SIG-M5 (cell line): Measurements from ENCODE around the gene GDF9.
A peak's percentile ranks its signal among the peaks of the same experiment; 100 is the strongest.

Source experiments
- DNase-seq: peaks from one replicate; lab custom pipeline; 2025; lab: John Stamatoyannopoulos, UW

Gene GDF9, protein sequence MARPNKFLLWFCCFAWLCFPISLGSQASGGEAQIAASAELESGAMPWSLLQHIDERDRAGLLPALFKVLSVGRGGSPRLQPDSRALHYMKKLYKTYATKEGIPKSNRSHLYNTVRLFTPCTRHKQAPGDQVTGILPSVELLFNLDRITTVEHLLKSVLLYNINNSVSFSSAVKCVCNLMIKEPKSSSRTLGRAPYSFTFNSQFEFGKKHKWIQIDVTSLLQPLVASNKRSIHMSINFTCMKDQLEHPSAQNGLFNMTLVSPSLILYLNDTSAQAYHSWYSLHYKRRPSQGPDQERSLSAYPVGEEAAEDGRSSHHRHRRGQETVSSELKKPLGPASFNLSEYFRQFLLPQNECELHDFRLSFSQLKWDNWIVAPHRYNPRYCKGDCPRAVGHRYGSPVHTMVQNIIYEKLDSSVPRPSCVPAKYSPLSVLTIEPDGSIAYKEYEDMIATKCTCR

DNA sequence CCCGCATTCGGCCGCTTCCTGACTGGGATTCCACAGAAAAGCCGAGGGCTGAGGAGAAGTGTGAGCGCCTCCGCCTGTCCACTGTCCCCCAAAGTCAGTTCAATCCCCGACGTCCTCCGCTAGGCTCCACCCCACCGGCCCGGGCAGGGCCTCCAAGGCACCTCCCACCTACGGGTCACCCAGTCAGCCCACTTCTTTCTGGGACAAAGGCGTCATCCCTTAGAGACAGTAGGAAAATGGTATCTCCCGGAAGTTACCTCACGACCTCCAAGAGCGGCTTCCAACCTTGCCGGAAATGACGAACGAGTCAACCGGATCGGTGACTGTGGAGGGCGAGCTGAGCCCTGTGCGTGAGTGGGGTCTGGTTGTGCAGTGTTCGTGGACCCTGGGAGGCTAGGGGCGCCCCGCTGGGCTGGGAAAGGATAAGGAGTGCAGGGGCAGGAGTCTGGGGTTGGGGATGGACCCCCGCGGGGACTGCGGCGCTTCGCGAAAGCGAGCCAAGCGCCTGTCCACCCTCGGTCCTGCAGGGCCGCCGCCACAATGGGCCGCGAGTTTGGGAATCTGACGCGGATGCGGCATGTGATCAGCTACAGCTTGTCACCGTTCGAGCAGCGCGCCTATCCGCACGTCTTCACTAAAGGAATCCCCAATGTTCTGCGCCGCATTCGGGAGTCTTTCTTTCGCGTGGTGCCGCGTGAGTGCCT is at the start of gene GDF9, which contains the start of gene UQCRQ:
Gene GDF9 (minus strand): TSS at position 128 of the 704 bp plus-strand sequence. CDS start 1,936 bp downstream, outside the sequence.
Gene UQCRQ (plus strand): TSS at position 301 of the 704 bp plus-strand sequence. CDS start 240 bp downstream, at position 541.
- DNase-seq = peak; percentile 96

DNA sequence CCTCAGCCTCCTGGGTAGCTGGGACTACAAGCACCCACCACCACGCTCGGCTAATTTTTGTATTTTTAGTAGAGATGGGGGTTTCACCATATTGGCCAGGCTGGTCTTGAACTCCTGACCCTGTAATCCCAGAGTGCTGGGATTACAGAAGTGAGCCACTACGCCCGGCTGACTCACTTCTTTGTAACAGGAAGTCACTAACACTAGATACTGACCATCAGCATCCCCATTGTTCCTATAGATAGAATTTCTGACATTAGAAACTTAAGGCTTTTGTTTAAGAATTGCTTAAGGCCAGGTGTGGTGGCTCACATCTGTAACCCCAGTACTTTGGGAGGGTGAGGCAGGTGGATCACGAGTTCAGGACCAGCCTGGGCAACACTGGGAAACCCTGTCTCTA is 49.4 kb upstream of the GDF9 start:
- DNase-seq = no peak

DNA sequence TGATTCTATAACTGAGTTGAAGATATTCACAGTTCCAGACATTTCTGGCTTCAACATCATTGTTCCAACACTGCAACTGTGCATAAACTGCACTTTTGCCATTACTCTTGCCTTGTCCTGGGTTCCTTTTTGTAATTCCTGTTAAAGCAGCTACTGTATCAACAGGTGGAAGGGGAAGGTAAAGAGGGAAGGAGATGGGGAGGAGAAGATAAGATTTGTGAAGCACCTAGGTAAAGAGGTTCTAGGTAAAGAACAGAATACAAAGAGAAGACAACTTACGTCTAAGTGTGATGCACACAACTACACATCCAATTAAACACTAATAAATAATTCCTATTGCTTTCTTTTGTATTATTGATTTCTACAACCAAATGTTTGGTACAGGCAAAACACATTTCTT is 43.4 kb upstream of the GDF9 start:
- no peak for DNase-seq

DNA sequence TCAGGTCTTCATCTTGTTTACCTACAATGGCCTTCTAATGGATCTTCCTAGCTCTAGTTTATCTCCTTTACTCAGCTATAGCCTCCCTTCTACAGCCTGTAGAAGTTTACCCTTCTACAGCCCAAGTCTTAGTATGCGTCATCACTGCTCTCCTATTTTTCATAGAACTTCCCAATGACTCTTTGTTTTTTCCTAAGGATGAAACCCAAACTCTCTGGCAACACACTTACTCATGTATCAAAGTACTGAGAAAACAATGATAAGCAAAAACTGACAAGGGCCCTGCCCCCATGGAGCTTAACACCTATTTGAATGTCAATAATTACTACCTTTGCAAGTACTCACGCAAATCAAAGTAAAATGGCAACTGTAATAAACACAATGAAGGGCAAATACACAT is 40.9 kb upstream of the GDF9 start:
- no peak for DNase-seq

DNA sequence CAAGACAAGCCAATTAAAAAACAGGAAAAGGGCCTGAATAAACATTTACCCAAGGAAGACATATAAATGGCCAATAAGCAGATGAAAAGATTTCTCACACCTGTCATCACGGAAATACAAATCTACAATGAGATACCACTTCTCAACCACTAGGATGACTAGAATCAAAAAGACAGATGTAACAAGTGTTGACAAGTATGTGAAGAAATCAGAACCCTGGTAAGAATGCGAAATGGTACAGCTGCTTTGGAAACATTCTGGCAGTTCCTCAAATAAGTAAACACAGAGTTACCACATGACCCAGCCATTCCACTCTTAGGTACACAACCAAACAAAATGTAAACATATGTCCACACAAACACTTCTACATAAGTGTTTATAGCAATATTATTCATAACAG is 39.7 kb upstream of the GDF9 start:
- DNase-seq = no peak

DNA sequence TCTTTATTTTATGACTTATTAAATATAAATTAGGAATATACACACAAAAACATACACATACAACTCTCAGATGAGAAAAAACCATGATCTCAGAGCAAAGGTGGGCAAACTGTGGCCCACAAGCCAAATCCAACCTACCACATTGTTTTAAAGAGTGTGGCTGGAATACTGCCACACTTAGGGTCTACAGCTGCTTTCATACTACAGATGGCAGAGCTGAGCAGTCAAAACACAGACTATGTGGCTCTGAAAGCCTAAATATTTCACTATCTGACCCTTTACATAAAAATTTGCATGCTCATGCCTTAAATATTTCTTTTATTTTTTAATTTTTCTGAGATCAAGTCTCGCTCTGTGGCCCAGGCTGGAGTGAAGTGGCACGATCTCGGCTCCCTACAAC is 35.5 kb upstream of the GDF9 start:
- no peak for DNase-seq

DNA sequence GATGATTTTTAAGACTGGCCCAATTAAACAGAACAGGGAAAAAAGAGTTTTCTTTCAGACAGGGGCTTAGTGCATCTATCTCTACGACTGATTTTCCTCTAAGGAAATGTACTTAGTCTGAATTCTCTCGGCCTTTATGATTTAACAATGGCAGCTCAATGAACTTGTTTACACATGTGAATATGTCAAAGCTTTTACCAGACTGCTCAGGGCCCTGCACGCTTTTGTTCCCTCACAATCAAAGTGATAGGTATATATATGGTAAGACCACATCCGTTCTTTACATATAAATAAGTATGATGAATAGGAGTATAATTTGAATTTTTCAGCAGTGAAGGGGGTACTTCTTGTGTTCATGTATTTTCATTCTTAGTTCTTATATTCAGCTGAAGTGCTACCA is 34.8 kb upstream of the GDF9 start:
- no peak for DNase-seq

DNA sequence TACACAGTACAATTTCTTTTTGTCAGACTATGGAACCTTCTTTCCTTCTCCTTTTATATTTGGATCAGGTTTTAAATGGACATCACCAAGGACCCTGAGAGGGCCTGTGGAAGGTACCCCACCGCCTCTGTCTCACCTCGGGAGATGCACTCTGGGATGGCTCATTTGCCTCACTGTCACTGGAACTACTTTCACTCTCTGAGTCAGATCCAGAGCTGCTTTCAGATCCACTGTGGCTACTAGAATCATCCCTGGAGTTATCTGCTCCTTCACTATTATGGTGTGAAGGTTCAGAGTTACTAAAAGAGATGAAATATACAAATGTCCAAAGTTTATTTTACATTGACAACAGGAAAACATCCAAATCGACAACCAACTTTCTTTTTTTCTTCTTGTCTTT is 31.8 kb upstream of the GDF9 start:
- no peak for DNase-seq

DNA sequence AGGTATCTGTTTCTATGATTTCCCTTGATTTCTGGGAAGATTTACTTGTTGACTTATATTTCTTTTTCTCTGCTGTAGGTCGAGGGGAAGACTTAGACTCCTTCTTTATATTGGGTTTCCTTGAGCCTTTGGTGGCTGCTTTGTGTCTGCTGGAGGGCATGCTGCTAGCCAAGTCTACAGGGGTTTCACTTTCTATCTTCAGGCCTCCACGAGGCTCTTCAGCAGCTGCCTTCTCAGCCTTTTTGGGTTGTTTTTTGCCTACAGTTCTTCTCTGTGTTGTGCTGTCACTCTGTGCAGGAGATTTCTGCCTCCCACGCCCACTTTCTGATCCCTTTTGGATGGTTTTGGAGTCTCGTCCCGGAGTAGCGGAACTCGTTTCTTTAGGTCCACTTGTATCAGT is 30.4 kb upstream of the GDF9 start:
- DNase-seq = no peak

DNA sequence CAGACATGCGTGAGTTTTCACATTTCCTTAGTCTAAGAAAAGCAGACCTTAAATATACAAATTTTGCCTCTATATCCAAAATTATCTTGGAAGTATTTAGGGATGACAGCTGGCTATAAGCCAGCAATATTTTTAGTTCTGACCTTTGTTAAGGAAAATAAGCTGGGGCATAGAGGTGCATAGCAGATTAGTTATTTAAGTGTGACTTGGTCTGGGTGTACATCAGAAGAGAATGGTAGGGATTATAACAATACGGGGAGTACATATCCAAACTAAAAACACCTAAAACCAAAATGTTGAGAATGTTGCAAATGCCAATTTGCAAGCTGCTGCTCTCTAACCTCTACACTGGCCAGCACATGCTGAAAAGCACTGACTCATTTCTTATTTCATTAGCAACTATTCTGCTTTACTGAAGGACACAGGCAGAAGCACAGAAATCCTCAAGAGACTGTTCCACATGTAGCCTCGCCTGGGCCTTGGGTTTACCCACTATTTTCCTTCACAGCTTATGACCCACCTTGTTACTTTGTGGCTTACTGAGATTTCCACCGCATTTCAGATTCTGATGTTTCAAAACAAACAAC is 29.5 kb upstream of the GDF9 start:
- DNase-seq = no peak

DNA sequence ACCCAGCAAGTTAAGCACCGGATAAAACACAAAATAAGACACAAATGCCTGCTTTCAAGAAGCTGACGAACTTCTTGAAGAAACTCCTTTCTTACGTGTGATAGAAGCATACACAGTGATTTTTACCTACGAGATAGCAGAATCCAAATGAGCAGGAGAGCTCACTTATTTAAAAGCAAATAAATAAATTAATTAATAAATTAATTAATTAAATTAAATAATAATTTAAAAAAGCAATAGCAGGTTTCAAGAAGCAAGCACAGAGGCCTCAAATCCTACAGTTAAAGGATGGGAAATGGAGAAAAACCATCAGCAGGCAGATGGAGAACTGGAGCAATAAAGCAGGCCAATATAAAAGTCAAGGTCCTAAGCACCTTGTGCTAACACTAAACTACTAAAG is 24.5 kb upstream of the GDF9 start:
- no peak for DNase-seq

DNA sequence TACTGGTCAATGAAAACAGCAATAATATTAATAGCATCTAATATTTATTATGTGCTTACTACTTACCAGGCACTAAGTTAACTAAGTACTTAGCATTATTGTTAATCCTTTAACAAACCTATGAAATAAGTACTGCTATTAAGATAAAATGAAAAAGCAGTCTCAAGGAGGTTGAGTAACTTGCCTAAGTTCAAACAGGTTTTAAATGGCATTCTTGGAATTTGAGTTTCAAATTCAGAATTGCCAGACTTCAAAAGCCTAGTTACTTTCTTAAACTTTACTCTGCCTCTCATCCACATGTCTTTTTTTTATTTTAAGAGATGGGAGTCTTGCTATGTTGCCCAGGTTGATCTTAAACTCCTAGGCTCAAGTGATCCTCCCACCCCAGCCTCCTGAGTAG is 23.2 kb upstream of the GDF9 start:
- no peak for DNase-seq

DNA sequence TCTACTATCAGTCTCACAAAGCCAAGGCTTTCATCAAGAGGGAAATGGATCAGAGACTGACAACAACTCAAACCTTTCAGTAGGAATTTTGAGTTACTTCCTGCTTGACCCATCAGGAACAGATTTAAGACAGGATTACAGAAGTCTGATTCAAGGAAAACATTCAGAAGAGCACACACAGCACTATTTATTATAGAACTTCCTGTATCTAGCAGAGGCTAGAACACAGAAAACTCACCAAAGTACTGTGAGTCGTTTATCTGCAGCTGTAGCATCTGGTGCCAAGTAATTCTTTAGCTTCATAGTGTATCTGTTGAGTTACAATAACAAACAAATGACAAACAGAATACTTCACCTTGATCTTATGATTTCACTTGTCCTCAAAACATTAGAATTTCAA is 21.0 kb upstream of the GDF9 start:
- DNase-seq = no peak

DNA sequence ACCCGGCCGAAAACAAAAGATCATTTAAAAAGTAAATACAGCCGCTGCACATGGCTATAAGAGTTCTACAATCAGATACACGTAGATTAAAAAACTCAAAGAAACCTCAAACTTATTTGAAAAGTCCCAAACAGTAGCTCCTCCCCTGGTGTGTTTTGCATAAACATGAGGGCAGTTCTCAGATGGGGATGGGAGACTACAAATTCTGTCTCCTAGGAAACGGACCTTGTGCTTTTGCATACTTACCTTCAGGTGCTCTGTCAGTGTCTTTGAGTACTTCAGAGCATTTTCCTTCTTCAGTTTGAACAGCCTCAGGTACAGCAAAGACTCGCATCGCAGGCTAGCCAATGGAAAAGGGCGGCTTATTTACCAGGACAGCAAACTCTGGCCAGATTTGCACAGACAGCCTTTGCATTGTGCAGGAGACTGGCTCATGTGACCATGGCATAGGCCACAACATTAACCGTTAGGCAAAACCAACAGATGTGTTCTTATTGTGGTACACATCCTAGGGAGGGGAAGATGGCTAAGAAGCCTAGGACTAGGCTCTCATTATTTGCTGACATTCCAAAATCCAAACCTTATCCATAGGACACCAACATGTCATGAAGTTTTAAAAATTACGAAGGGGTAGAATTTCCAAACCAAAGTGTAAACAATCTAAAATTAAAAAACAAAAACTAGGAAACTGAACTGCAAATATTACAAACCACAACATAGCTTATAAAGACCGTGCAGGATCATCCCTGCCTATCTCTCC is 20.0 kb upstream of the GDF9 start:
- DNase-seq = no peak

DNA sequence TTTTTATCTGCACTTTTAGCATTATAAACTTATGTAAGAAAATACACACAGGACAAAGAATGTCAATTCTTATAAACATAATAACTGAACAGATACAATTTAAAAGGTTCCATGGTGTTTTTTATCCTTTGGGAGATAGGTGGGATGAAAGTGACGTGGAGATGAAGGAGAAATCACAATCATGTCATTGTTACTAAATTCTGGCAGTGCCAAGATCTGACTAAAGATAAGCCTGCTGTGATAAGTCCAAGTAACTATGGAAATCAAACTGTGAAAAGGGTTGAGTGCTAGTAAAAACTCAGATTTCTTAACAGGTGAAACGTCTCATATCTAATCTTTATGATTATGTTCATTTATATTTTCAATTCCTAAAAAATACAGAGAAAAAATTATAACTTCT is 18.3 kb upstream of the GDF9 start:
- no peak for DNase-seq

DNA sequence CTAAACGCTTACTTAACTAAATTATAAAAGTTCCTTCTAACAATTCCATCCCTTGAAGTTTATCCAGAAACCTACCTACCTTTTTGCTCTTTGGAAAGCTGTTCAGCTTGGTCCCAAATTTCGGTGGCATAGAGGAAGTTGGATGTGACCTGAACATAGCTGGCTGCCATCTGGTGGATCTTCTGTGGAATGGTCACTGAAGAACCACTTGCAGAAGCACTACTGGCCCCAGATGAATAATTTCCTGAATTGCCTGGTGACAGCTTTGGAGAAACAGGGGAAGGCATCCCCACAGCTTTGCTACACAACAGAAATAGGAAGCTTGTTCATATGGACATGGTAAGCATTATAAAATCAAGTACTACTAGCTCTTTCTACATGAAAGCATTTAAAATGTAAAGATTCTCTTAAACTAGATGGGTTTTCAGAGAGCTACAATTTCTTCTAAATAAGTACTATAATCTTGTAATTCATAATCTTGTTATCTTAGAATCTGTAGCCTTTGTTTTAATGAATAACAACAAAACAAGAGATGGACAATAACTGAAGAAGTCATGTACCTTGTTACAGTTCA is 17.1 kb upstream of the GDF9 start:
- DNase-seq = peak; percentile 28

DNA sequence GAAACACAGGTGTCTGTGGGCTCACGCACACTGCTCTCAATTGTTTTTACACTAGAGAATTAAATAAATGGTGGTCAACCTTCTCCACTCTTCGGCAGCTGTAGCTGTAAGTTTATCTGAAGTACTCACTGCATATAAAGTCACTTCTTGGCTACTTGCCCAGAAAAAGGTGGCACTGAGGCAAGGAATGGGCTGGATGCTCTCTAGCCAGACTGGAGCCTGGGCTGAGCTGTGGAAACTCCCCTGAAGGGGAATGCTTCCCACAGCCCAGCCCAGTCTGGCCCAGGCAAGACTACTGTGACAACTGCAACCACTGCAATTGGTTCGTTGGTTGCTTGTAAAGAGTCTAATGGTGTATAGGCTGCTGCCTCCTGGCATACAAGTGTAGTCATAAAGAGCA is 11.7 kb upstream of the GDF9 start:
- DNase-seq = no peak

DNA sequence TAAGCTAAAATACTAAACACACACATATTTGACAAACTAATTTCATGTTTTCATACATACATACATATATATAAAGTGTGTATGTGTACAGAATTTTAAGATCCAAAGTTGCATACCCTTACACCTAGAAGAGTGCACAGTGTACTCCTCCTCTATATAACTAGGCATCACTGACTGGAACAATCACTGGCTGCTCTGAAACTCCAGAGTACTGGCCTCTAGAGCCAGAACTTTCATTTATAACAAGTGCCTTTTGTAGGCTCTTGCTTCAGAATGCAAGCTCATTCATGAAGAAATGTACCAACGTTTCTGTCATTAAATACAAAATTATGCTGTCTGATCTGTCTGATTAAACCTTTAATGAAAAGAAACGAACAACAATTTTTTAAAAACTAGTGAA is 11.2 kb upstream of the GDF9 start:
- no peak for DNase-seq

DNA sequence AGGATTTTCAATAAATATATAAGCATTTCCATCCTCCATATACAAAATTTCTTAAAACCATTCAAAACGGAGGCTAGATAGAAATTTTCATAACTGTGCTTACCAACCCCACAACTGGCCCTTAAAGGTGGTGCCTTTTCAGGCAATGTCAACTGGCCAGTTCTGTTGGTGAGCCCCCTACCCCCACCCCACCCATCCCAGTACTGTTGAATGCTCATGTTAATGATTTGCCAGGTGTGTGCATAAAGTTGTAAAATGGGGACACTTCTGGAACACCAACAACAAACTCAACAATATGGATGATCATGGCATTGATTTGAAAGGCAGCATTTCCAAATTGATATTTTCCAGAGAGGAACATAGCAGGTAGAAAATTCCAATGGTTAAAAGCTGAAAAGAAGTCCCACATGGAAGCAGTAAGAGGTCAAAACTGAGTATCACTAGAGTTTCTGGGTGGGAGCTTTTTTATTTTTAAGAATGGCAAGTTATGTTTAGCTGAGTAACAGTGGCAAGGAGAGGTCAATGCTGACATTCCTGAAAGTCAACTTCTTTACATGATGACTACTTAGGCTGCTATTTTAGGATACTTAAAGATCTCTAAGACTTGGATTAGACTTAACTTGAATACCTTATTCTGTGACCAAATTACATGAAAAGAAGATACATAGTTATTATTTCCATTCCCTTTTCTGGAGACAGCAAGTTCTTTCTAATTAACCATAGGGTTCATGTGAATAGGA is 9.9 kb upstream of the GDF9 start:
- no peak for DNase-seq

DNA sequence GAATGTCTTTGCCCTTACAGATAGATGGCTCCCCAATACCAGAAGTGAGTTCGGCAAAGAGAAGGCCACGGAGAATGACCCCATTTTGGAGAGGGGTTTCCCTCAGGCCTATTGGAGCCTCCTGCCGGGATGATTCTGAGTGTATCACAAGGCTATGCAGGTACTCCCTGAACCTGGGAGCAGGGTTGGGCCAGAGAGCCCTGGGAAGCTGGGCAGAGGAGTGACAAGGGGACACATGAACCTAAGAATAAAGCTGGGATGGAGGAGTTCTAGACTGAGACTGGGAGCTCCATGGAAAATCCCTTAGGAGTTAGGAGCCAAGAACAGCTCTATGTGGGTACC is 7.6 kb upstream of the GDF9 start:
- DNase-seq = no peak
